ENCODE data around the gene BACE2. TPM values are rescaled to one million over a fixed set of nuclear protein-coding genes. Genes with fewer than 3 reads are reported as not detected.
A peak's percentile ranks its signal among the peaks of the same experiment; 100 is the strongest.
"Not testable (repeated sequence)": the region's sequence is repeated elsewhere in the genome, so short reads cannot be mapped to it uniquely, and the experiment has no call there.

The BACE2 gene
- total RNA-seq, 4 donors from 2014 or later = 59.0 to 89.1 (median 68.1) TPM

DNA sequence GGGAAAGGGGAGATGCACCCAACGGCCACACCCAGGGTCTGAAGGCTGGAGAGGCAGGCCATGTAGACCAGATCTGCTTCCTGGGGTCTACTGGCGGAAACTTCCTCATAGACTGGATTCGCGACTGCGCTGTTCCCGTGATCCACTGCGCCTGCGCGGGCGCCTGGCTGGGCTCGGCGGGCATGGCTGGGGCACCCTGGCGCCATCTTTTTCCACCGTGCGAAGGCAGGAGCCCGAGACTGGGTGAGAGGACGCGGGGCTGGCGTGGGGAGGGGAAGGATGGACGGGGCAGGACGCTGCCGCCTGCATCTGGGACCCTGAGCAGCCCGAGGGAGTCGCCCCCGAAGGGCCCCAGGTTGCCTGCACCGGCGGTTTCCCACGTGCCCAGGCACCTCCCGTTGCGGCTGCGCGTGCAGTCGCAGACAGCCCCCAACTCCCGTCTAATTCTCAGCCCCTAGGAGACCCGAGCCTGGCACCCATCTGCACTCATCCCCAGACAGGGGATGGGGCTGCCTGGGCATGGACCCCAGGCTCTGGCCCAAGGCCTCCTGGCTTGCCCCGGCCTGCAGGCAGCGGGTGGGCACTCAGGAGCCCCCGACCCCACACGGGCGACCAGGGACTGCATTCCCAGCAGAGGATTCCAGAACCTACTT is 136.2 kb downstream of the BACE2 start:
- Histone ChIP-seq H3K36me3 (no peaks in the 10 kb centered on the region), H3K27me3 (no peaks in the 10 kb centered on the region), H3K4me3 (replicated peaks in 1 of 3) (no peak overlapping the region), H3K4me1 (no peaks in the 10 kb centered on the region), H3K27ac (no peak overlapping the region), H3K9me3 (no peaks in the 10 kb centered on the region)
- intact Hi-C loops (cut with DNase I) = no loop called here
- DNase-seq = no peak
- WGBS, 2 donors = 95 to 97% methylated on average over 31 to 38 of the region's 40 CpGs
- TF ChIP-seq POLR2A (IDR thresholded peaks at IDR 0.05) = no peak

GRCh38 chr21:41307219-41307618 is 139.3 kb downstream of the BACE2 start:
- Histone ChIP-seq H3K27me3 (no peaks in the 10 kb centered on the region), H3K36me3 (no peaks in the 10 kb centered on the region), H3K4me1 (no peaks in the 10 kb centered on the region), H3K9me3 (no peaks in the 10 kb centered on the region), H3K27ac (no peak overlapping the region), H3K4me3 (replicated peaks in 1 of 3) (no peak overlapping the region)
- intact Hi-C loops (cut with DNase I) = no loop called here
- no peak for DNase-seq
- TF ChIP-seq CTCF (IDR thresholded peaks at IDR 0.05) (no peak), POLR2A (IDR thresholded peaks at IDR 0.05) (no peak)

- H3K27me3 ChIP-seq = not testable (repeated sequence)
Observed at GRCh38 chr21:41313285-41314164, 145.6 kb downstream of the BACE2 start.

DNA sequence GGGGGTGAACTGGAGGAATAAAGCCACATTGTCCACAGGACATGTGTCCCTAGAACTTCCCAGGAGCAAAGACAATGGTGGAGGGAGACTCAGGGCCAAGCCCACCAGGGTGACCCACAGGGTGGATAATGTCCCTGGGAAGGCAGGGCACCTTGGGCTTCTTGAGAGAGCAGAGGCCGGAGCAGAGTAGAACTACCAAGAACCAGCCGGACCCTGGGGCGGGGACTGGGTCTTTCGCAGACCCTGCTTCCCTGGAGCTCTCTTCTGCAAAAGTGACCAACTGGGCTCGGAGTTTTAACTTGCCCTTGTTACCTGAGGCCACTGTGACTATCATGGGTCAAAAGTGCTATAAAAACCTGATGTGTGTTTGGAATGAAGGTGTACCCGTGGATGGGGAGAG is 147.8 kb downstream of the BACE2 start:
- H3K27ac ChIP-seq = no peak overlapping the region
- H3K36me3 ChIP-seq = no peaks in the 10 kb centered on the region
- no peaks in the 10 kb centered on the region for H3K27me3 ChIP-seq
- WGBS, 2 donors = 98% methylated on average over 4 to 6 of the region's 6 CpGs
- peaks cover 4 to 6% of the 10 kb centered on the region in 2 donors for H3K4me1 ChIP-seq
- intact Hi-C loops (cut with DNase I) = no loop called here
- H3K9me3 ChIP-seq = no peaks in the 10 kb centered on the region
- no peak overlapping the region for H3K4me3 ChIP-seq (replicated peaks in 1 of 3)
- TF ChIP-seq POLR2A (IDR thresholded peaks at IDR 0.05) (no peak), CTCF (IDR thresholded peaks at IDR 0.05) (no peak)
- DNase-seq = no peak

More at GRCh38 chr21:41313285-41314164, 145.6 kb downstream of the BACE2 start:
- DNase-seq; H3K36me3 ChIP-seq; H3K4me1 ChIP-seq; H3K9me3 ChIP-seq; intact Hi-C loops (cut with DNase I); H3K27ac ChIP-seq; H3K4me3 ChIP-seq (replicated peaks in 1 of 3): not testable (repeated sequence)
- WGBS, 2 donors = 97 to 98% methylated on average over 6 of the region's 8 CpGs

- 21 to 23% methylated on average over 14 to 20 of the region's 55 CpGs for WGBS, 2 donors
Observed at GRCh38 chr21:41316200-41317062, 148.5 kb downstream of the BACE2 start, which contains the start of gene FAM3B. TSS of gene FAM3B (plus strand) at chr21:41316801. CDS start at chr21:41316880, 79 bp downstream.

More at GRCh38 chr21:41316200-41317062, 148.5 kb downstream of the BACE2 start, which contains the start of gene FAM3B:
- intact Hi-C loops (cut with DNase I) = no loop called here
- Histone ChIP-seq H3K4me1 (peaks cover 4 to 6% of the 10 kb centered on the region in 2 donors), H3K4me3 (replicated peaks in 1 of 3) (peak within 1 kb of the TSS in 2 of 3 donors; percentile 35 to 44), H3K36me3 (no peaks in the 10 kb centered on the region), H3K27me3 (no peaks in the 10 kb centered on the region), H3K27ac (no peak within 1 kb of the TSS), H3K9me3 (no peaks in the 10 kb centered on the region)
- TF ChIP-seq CTCF (IDR thresholded peaks at IDR 0.05) (no peak), POLR2A (IDR thresholded peaks at IDR 0.05) (no peak)
- peak; percentile 63 to 65 for DNase-seq

Measured in thyroid gland (tissue), 4 donors.